G401.6 (cell line): ENCODE results near the gene ACTG2.
"Not testable (repeated sequence)": the region's sequence is repeated elsewhere in the genome, so short reads cannot be mapped to it uniquely, and the experiment has no call there.

ENCODE experiments used
- FAIRE-seq: peaks from 2 replicates; lab custom pipeline; 2012; peaks lifted over from hg19 to GRCh38; lab: Jason Lieb, UNC

Gene ACTG2

GRCh38 chr2:73892631-73893329 lies at the start of gene ACTG2:
TSS of gene ACTG2 (plus strand) at chr2:73893008. CDS start at chr2:73901312, 8,304 bp downstream.
- no peak for FAIRE-seq

GRCh38 chr2:73844087-73844486 lies 48.7 kb upstream of the ACTG2 start:
- no peak for FAIRE-seq

- FAIRE-seq, result no peak
Measured at GRCh38 chr2:73850009-73850408, 42.8 kb upstream of the ACTG2 start.

DNA sequence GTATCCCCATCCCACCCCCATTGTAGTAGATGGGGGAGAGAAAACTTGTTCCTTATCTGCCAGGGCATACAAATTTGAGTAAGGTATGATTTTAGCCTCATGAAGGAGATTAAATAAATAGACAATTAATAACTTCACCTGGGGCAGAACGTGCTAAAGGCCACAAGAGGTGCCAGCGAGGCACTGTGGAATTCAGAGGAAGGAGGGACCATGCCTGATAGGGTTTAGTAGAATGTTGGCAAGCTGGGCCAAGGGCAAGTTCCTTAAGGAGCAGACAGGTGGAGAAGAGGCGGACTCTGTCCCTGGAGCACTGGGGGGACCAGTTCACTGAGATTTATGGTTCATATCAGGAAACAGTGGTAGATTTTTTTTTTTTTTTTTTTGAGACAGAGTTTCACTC lies 41.5 kb upstream of the ACTG2 start:
- FAIRE-seq, result no peak

DNA sequence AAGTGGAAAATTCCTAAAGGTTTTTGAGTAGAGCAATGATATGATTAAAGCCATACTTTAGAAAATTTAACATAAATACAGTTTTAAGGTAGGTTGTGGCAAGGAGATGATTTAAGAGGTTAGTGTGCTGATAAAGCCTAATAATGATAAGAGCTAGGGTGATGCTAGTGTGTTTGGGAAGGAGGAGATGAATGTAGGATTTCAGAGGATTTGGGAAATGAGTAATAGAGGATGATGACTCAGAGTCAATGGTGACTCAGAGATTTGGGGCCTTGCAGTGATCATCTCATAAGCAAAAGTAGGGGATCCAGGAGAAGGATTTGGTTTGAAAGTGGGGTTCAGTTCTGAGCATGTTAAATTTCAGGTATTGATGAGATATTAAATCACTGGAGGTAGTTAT lies 40.8 kb upstream of the ACTG2 start:
- no peak for FAIRE-seq

GRCh38 chr2:73855526-73855925 lies 37.3 kb upstream of the ACTG2 start:
- FAIRE-seq, result no peak

- no peak for FAIRE-seq
Measured at GRCh38 chr2:73856214-73856613, 36.6 kb upstream of the ACTG2 start.

GRCh38 chr2:73859721-73860586 lies 32.9 kb upstream of the ACTG2 start:
- no peak for FAIRE-seq

GRCh38 chr2:73862987-73863386 lies 29.8 kb upstream of the ACTG2 start:
- no peak for FAIRE-seq

DNA sequence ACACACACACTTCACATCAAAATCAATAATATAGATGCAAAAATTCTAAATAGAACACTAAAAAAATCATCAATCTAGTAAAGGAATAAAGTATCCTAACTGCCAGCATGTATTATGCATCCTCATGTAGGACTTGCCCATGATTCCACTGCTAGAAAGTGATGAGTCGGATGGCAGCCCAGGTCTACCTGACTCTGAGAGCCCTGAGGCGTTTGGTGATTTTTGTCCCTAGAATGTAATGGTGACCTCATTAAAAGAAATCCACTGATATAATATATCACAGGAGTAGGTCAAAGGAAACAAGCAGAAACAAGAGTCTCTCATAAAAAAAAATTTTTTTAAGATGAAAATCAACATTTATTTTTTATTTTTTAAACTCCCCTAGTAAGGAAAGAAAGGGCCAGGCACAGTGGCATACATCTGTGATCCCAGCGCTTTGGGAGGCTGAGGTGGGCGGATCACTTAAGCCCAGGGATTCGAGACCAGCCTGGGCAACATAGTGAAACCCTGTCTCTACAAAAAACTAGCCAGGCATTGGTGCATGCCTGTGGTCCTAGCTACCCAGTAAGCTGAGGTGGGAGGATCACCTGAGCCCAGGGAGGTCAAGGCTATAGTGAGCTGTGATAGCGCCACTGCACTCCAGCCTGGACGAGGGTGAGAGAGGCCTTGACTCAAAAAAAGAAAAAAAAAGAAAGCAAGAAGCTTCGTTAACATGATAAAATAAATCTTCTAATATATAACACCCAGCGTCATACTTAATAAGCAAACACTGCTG lies 24.4 kb upstream of the ACTG2 start:
- no peak for FAIRE-seq

GRCh38 chr2:73870084-73870483 lies 22.7 kb upstream of the ACTG2 start:
- no peak for FAIRE-seq

GRCh38 chr2:73877071-73877802 lies 15.6 kb upstream of the ACTG2 start:
- FAIRE-seq, result no peak

- not testable (repeated sequence) for FAIRE-seq
Measured at GRCh38 chr2:73877984-73878383, 14.8 kb upstream of the ACTG2 start.

DNA sequence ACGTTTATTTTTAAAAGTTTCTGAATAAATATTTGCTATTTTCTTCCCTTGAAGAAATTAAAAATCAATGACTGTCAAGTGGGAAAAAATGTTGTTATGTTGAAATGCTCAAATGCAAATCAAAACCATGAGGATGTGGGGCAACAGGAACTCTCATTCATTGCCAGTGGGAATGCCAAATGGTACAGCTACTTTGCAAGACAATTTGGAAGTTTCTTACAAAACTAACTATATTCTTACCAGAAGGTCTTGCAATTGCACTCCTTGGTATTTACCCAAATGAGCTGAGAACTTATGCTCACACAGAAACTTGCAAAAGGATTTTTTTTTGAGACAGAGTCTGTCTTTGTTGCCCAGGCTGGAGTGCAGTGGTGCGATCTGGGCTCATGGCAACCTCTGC lies 7.4 kb upstream of the ACTG2 start:
- no peak for FAIRE-seq

DNA sequence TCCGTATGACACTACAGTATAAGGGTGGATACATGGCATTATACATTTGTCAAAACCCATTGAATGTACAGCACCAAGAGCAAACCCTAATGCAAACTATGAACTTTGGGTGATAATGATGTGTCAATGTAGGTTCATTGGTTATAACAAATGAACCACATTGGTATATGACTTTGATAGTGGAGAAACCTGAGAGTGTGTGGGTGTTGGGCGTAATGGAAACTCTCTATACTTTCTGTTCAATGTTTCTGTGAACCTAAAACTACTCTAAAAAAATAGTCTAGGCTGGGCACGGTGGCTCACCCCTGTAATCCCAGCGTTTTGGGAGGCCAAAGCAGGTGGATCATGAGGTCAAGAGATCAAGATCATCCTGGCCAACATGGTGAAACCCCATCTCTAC lies 6.5 kb upstream of the ACTG2 start:
- no peak for FAIRE-seq

DNA sequence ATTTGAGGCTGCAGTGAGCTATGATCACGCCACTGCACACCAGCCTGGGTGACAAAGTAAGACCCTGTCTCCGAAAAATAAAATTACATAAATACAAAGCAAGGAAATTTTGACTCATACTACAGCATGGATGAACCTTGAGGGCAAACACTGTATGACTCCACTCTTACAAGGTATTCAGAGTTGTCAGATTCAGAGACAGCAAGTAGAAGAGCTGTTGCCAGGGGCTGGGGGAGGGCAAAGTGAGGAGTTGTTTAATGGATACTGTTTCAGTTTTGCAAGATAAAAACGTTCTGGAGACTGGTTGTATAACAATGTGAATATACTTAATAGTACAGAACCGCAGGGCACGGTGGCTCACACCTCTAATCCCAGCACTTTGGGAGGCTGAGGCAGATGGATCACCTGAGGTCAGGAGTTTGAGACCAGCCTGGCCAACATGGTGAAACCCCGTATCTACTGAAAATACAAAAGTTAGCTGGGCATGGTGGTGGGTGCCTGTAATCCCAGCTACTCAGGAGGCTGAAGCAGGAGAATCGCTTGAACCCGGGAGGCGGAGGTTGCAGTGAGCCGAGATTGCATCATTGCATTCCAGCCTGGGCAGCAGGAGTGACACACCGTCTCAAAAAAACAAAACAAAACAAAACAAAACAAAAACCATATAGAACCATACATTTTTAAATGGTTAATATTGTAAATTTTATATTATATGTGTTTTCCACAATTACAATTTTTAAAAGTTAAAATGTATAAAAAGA lies 5.0 kb upstream of the ACTG2 start:
- not testable (repeated sequence) for FAIRE-seq

DNA sequence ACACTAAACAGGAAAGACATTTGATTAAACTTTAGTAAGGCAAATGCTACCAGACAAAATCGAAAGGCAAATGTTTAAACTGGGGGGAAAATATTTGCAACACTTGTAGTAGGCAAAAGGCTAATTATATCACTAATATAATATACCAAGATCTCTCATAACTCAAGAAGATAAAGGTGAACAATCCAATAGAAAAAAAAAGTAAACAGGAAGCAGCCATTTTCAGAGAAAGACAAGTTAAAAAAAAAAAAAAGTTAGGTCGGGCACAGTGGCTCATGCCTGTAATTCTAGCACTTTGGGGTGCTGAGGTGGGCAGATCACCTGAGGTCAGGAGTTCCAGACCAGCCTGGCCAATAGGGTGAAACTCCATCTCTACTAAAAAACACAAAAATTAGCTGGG lies 4.4 kb upstream of the ACTG2 start:
- FAIRE-seq, result no peak

- no peak for FAIRE-seq
Measured at GRCh38 chr2:73889206-73889605, 3.6 kb upstream of the ACTG2 start.

- no peak for FAIRE-seq
Measured at GRCh38 chr2:73890301-73891092, 2.3 kb upstream of the ACTG2 start.

- FAIRE-seq, result no peak
Measured at GRCh38 chr2:73891276-73891901, 1.4 kb upstream of the ACTG2 start.
